Epithelial cell of esophagus (primary cell): Measurements from ENCODE around the gene FAM83C.
A peak's percentile ranks its signal among the peaks of the same experiment; 100 is the strongest.

ENCODE experiments used
- DNase-seq: peaks from one replicate; pipeline ENCODE4 v3.0.0; 2010; ENCODE audit warnings: low read depth
- H3K4me3 ChIP-seq: 2 replicates; pipeline ENCODE4 v1.5.1; 2011; ENCODE audit warnings: mild to moderate bottlenecking, low read length, control low read depth
- CTCF ChIP-seq: IDR thresholded peaks from 2 replicates; pipeline ENCODE4 v1.5.1; 2011; ENCODE audit warnings: low read depth, mild to moderate bottlenecking, low read length, control low read depth, inconsistent platforms; ENCODE audit not compliant: insufficient read depth; ENCODE audit errors: missing control alignments

FAM83C gene

GRCh38 chr20:35291654-35292503 is at the start of gene FAM83C:
Gene FAM83C (minus strand): TSS chr20:35292425. CDS start chr20:35292304, 121 bp downstream.
- H3K4me3 ChIP-seq: peak within 1 kb of the TSS; percentile 2
- no peak for TF ChIP-seq CTCF
- no peak for DNase-seq

GRCh38 chr20:35341366-35342028 is 49.3 kb upstream of the FAM83C start:
- no peak overlapping the region for H3K4me3 ChIP-seq
- no peak for DNase-seq
- no peak for TF ChIP-seq CTCF

GRCh38 chr20:35340436-35340835 is 48.2 kb upstream of the FAM83C start:
- TF ChIP-seq CTCF: no peak
- no peak for DNase-seq
- no peak overlapping the region for H3K4me3 ChIP-seq

- no peak for TF ChIP-seq CTCF
- DNase-seq: no peak
These were observed 47.4 kb upstream of the FAM83C start for GRCh38 chr20:35339636-35340035.

GRCh38 chr20:35339007-35339406 is 46.8 kb upstream of the FAM83C start:
- no peak overlapping the region for H3K4me3 ChIP-seq
- DNase-seq: peak; percentile 56
- no peak for TF ChIP-seq CTCF

More at GRCh38 chr20:35339636-35340035, 47.4 kb upstream of the FAM83C start:
- H3K4me3 ChIP-seq: no peak overlapping the region

GRCh38 chr20:35334311-35335101 is 42.3 kb upstream of the FAM83C start:
- DNase-seq: no peak
- no peak for TF ChIP-seq CTCF
- no peak overlapping the region for H3K4me3 ChIP-seq
